HUDEP-2 (cell line): ENCODE measurements around the gene ST8SIA1.
A peak's percentile ranks its signal among the peaks of the same experiment; 100 is the strongest.
"Not testable (repeated sequence)": the region's sequence is repeated elsewhere in the genome, so short reads cannot be mapped to it uniquely, and the experiment has no call there.

Source experiments
- DNase-seq, 76 experiments: peaks; one replicate each; lab custom pipeline; 2025; ENCODE audit not compliant: unreplicated experiment in 76 of 76; lab: John Stamatoyannopoulos, UW

ST8SIA1 gene, protein sequence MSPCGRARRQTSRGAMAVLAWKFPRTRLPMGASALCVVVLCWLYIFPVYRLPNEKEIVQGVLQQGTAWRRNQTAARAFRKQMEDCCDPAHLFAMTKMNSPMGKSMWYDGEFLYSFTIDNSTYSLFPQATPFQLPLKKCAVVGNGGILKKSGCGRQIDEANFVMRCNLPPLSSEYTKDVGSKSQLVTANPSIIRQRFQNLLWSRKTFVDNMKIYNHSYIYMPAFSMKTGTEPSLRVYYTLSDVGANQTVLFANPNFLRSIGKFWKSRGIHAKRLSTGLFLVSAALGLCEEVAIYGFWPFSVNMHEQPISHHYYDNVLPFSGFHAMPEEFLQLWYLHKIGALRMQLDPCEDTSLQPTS

DNA sequence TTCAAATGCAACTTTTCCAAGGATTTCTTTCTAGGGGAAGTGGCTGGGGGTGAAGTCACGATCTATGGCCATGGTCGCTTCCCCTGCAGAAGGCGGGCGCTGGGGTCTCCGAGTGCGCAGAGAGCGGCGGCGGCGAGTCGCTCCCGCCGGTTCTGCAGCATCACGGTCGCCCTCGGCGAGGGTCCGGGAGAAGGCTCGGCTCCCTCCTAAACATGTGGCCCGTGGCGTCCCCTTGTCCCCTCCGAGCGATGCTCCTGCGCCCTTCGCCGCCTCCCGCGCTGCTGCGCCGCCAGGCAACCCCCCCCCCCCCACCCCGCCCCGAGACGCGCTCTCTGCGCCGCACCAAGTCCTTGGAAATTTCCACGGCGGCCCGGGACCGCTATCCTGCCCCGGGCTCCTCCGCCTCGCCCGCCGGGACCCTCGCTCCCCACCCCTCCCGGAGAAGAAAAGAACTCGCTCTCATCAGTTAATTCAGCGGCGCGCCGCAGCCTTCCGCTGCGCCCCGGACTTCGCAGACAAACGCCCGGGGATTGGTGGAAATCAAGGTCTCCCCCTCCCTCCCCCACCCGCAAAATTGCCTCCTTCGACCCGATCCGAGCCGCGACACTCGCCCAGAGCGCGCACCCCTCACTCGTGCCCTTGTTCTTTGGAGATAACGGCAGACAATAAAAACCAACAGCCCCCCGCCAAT, at the start of gene ST8SIA1:
Gene ST8SIA1 (minus strand): TSS at position 298 of the 691 bp plus-strand sequence. CDS start 475 bp downstream, outside the sequence.
- peak in 30 of 76 experiments; percentile 5 to 59 (median 44) for DNase-seq

DNA sequence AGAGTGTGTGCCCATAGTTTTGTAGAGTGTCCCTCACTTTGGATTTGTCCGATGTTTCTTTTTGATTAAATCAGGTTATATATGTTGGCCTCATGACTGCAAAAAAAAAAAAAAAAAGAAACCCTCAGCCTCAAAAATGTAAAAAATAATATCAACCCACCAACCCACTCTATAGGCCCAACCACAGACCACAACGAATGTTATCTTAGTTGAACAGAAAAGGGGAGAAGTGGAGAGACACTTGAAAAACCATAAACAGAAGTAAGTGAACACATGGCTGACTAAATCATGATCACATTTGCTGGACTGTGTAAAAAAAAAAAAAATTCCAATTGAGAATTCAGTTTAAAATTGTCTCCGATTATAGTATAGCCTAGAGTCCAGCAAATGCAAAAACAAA, 45.5 kb upstream of the ST8SIA1 start:
- peak in 38 of 76 experiments; percentile 3 to 79 (median 56) for DNase-seq

DNA sequence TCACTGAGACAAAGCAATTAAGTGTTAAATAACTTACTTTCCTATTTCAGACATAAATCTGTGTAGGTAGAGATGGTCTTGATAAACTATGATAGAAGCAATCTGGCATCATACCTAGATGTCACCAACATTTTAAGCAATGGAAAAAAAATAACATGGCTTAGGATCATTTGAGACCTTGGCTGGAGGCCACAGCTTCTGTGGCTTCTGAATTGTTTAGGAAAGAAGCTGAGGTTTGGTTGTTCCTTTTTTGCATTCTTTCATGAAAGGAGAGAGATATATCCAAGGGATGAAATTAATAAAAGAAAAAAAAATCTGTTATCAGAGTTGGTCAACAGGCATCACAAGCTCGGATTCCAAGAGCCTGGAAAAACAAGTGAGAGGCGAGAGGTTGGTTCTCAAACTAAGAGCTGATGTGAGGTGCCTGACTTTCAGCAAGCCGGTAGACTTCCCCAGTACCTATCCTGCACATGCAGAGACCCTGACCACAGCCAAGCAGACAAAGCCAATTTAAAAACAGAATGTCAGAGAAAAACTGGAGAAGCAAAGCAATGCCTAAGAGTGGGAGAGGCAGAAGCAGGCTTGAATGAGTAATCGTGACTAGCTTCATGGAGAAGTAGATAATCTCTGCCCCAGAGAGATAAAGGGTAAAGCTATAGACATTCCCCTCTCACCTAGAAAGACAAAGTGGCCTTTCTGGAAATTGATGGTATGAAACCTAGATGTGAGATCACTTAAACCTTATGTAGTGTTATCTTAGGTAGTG, 43.4 kb upstream of the ST8SIA1 start:
- peak in 24 of 76 experiments; percentile 1 to 69 (median 30) for DNase-seq

DNA sequence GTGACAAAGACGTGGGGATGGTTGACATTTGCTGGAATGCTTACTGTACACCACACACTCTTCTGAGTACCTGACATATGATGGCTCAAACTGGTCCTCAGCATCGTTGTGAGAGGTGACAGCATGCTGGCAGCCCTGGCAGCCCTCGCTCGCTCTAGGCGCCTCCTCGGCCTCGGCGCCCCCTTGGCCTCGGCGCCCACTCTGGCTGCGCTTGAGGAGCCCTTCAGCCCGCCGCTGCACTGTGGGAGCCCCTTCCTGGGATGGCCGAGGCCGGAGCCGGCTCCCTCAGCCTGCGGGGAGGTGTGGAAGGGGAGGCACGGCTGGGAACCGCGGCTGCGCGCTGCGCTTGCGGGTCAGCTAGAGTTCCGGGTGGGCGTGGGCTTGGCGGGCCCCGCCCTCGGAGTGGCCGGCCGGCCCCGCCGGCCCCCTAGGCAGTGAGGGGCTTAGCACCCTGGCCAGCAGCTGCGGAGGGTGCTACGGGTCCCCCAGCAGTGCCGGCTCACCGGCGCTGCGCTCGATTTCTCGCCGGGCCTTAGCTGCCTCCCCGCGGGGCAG, 42.2 kb upstream of the ST8SIA1 start:
- not testable (repeated sequence) for DNase-seq

DNA sequence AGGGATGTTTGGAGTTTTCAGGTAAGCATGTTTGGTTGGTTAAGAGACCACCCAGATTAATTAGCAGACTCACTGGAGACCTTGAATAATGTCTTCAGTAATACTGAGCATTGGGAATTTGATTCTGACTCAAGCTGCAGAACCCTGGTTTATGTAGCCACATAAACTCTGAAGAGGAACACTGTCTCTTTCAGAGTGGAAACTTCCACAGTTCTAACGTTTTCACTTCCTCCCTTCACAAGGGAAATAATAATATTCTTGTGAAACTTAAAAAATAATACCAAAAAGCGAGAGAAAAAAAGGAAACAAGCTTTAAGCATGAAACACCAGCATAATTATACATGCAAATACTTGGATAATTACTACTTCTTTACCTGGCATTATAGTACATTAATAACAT, 40.0 kb upstream of the ST8SIA1 start:
- no peak for DNase-seq

DNA sequence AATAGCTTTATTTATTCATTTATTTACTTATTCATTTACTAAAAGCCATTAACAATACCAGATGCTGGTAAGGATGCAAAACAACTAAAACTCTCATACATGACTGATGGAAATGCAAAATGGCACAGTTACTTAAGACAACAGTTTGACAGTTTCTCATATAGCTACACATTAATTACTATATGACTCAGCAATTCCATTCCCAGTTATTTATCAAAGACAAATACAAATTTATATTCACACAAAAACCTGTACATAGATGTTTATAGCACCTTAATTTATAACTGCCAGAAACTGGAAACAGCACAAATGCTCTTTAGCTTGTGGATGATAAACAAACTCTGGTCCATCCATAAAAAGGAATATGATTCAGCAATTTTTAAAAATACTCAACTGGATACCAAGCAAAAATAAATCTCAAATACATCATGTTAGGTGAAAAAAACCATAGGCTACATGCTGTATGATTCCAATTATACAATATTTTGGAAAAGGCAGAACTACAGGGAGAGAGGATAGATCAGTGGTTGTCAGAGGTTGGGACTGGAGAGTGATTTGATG, 37.9 kb upstream of the ST8SIA1 start:
- no peak for DNase-seq

DNA sequence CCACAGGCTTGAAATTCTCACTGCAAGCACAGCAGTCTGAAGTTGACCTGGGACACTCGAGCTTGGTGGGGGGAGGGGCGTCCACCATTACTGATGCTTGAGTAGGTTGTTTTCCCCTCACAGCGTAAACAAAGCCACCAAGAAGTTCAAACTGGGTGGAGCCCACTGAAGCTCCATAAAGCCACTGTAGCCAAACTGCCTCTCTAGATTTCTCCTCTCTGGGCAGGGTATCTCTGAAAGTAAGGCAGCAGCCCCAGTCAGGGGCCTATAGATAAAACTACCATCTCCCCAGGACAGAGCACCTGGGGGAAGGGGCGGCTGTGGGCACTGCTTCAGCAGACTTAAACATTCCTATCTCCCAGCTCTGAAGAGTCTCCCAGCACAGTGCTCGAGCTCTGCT, 31.7 kb upstream of the ST8SIA1 start:
- DNase-seq: no peak

DNA sequence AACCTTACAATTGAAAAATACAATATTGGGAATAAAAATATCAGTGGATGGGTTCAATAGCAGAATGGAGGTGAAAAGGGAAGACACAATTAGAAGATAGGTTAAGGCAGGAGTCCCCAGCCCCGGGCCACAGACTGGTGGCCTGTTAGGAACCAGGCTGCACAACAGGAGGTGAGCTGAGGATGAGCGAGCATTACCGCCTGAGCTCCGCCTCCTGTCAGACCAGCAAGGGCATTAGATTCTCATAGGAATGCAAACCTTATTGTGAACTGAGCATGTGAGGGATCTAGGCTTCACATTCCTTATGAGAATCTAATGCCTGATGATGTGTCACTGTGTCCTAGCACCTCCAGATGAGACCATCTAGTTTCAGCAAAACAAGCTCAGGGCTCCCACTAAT, 27.3 kb upstream of the ST8SIA1 start:
- DNase-seq: no peak

DNA sequence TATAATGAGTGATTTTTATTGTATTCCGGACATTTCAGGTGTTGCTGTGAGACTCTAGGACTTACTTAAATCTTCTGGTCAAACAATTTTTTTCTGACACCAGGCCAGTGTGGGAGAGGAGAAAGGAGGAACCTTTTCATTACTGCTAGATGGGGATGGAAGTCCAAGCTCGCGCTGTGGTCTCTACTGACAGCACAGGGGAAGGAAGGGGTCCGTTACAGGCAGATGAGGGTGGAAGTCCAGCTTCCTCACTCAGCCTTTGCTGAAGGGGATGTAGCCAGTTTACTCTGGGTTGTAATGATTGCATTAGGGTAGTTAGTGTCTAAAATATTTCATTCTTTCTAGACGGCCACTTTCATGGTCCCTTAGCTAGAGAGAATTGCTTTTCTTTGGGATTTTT, 26.3 kb upstream of the ST8SIA1 start:
- DNase-seq: no peak

DNA sequence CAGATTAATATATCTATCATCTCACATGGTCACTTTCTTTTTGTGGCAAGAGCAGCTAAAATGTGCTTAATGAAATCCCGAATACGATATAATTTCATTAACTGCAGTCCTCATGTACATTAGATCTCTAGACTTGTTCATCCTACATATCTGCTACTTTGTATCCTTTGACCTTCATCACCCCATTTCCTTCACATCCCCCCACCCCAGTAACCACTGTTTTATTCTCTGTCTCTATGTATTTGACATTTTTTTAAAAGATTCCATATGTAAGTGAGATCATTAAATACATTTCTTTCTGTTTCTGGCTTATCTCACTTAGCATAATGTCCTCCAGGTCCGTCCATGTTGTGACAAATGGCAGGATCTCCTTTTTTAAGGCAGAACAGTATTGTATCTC, 23.0 kb upstream of the ST8SIA1 start:
- DNase-seq: no peak

DNA sequence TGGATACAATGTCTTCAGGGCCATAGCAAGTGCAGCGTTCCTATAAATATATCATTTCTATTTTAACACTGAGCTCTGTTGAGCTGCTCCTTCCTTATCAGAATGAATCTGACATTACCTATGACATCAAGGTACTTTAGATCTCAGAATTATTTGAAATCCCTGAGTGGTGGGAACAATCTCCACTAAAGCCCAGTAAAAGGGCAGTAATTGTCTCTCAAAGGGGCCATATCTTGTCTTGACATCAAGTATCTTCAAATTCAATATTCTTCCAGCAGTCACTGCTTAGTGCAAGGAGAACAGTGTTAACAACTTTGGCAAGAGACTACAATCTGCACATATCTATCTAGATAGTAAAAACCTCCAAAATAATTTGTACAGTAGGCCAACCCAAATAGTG, 21.7 kb upstream of the ST8SIA1 start:
- DNase-seq: no peak

DNA sequence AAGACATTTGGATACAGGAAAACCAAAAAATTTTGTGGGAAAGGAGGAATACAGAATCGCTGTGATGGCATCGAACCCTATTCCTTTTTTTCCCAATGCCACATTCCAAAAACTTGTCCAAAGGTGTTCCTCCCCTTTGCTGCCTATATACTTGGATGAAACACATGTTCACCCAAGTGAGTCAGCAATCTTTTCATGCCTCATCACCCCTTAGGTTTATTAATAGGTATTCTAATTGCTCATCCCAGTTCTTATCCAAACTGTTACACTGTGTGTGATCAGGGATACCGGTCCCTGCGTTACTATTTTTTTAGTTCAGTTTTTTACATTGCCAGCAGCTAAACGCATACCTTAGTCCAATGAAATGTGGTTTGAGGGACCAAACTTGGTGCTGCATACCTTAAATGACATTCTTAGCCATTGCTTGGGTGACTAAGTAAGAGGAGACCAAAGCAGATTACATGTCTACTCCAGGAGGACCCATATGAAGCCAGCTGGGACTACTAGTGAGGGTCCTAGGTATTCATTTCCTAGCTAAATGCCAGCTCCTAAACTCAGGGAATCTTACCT, 20.6 kb upstream of the ST8SIA1 start:
- no peak for DNase-seq

DNA sequence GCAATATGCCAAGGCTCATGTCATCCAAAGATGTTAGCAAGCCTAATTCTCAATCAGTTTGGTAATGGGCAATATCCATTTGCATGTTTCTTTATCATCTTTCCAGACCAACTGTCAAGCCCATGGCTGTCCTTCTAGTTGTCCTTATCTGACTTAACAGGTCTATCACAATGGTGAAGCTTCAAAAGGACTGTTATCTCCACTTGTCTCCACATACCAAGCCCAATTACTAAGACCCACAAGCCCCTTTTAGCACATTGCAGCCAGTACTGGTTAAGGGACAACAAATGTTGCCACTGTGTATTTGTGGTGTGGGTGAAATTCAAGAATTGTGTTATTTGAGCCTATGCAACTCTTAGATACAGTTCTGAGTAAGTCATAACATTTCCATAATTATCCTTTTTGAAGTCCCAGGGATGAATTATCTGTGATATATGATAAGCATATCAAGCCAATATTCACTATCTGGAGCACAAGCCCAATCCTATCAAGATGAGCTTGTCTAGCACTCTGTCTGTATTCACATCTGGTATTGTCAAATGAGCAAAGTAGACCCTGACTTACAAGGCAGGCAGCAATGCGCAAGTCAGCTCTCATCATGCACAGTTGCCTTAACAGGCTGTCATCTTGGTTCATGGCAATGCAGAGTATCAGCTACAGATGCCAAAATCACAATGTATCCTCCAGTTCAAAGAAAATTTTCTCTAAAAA, 19.3 kb upstream of the ST8SIA1 start:
- DNase-seq: peak in 50 of 76 experiments; percentile 15 to 90 (median 66)

DNA sequence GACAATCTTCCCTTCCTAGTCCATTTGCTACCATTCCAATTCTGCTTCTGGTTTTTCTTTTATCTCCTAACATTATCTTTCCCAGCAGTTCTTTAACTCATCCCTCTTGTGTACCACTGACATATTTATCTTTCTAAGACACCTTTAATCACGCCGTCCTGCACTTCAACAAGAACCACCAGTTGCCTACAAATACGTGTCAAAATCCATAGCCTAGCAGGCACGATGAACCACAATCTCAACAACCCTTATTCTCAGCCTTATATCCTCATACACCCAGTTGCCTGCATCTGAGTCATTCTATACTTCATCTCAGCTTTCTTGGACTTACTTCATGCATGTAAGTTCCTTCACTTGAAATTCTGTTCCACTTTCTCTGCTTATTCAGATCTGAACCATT, 16.4 kb upstream of the ST8SIA1 start:
- peak in 23 of 76 experiments; percentile 2 to 70 (median 21) for DNase-seq

DNA sequence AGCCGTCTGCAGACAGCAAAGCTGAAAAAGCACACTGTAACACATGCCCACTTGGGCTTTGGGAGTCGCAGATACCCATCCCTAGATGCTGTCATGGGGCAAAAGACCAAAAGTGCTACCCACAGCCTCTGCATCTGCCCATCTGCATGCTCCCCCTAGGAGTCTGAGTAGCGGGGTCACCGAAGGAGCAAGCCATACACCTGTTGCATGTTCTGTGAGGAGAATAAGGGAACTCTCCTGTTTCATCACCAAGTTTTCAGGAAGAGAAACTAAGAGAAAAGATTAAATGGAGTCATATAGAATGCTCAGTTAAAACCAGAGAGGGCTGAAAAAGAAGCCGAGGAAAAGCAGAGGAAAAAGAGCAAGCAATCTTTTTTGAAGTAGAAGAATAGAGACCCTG, 13.7 kb upstream of the ST8SIA1 start:
- no peak for DNase-seq

DNA sequence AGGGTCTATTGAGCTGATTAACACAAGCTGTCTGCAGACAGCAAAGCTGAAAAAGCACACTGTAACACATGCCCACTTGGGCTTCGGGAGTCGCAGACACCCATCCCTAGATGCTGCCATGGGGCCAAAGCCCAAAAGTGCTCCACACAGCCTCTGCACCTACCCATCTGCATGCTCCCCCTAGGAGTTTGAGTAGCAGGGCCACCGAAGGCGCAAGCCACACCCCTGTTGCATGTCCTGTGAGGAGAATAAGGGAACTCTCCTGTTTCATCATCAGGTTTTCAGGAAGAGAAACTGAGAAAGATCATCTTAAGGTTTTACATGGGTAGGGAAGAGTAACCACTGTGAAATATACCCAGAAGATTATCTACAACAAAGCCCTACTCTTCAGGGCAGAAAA, 5.6 kb upstream of the ST8SIA1 start:
- DNase-seq: no peak

DNA sequence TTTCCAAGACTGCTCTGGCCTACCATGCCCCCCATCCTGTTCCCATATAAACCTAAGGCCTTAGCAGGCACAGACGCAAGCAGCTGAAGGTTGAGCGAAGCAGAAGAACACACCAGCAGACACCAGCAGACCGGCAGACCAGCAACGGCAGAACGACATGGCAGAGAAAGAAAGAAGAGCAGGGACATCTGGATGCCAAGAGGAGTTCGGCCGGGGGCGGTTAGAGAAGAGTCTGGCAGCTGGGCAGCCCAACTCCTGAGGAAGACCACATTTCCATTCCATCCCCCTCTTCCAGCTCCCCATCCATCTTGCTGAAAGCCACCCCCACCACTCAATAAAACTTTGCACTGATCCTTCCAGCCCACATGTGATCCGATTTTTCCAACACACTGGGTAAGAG, 5.2 kb upstream of the ST8SIA1 start:
- no peak for DNase-seq

DNA sequence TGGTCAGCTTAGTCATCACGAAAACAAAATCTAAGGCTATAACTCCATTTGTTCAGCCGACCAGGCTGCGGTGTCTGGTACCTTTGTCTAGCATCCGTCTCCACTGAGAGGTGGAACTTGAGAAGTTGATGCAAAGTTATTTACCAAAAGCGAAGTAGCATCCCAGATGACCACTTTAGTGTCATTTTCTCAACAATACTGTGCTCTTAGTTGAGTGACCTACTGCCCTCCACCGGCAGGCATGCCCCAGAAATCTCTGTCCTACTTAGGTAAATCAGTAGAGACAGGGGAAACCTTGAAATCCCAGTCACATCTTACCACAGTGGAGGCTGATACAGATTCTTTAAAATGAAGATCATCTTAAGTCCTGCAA, 1.3 kb upstream of the ST8SIA1 start:
- DNase-seq: peak in 4 of 76 experiments; percentile 44 to 74 (median 56)

DNA sequence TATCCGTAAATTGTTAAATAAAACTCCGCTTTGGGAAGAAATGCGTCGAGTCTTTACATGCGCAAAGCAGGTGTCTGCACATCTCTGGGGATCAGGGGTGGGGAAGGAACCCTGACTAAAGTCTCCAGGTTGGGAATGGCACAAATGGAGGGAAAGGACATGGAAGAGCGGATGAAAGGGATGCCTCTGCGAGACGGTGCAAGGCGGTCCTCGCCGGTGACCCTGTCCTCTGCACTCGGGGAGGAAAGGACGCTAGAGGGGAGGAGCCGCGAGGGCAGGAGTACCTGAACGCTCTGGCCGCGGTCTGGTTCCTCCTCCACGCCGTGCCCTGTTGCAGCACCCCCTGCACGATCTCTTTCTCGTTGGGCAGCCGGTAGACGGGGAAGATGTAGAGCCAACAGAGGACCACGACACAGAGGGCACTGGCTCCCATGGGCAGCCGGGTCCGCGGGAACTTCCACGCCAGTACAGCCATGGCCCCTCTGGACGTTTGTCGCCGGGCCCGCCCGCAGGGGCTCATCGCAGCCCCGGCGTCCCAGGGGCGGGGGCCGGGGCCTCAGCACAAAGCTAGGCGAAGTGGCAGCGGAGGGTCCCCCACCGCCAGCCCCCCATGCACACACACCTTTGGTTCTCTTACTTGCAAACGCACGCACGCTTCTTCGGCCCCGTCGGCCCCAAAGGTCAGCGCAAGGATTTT, 646 bp downstream of the ST8SIA1 start:
- peak in 1 of 76 experiments; percentile 10 for DNase-seq
